H9 (cell line): ENCODE measurements around the gene DOCK2. TPM values are rescaled to one million over a fixed set of nuclear protein-coding genes. Genes with fewer than 3 reads are reported as not detected.

ENCODE experiments used
- DNase-seq: peaks from one replicate; pipeline ENCODE4 v3.0.0-alpha.2; 2017
- H2AFZ ChIP-seq: one replicate; pipeline ENCODE4 v1.6.1; 2013; ENCODE audit warnings: mild to moderate bottlenecking, low read length, control low read depth, moderate library complexity
- H2AK5ac ChIP-seq: 2 replicates; pipeline ENCODE4 v1.6.1; 2013; ENCODE audit warnings: low read length, control low read depth, mixed read lengths; ENCODE audit not compliant: insufficient read length
- H2BK120ac ChIP-seq: one replicate; pipeline ENCODE4 v1.6.1; 2013; ENCODE audit warnings: low read depth, mild to moderate bottlenecking, low read length, control low read depth, inconsistent platforms; ENCODE audit not compliant: poor library complexity, severe bottlenecking
- H2BK12ac ChIP-seq: 2 replicates; pipeline ENCODE4 v1.6.1; 2013; ENCODE audit warnings: low read length, control low read depth, mixed read lengths, low read depth; ENCODE audit not compliant: insufficient read length
- H2BK15ac ChIP-seq: 2 replicates; pipeline ENCODE4 v1.6.1; 2013; ENCODE audit warnings: low read depth, low read length, control low read depth
- H2BK20ac ChIP-seq: one replicate; pipeline ENCODE4 v1.6.1; 2013; ENCODE audit warnings: low read depth, mild to moderate bottlenecking, low read length, control low read depth, inconsistent platforms; ENCODE audit not compliant: poor library complexity, severe bottlenecking
- H2BK5ac ChIP-seq: 2 replicates; pipeline ENCODE4 v1.6.1; 2013; ENCODE audit warnings: low read length, control low read depth, mixed read lengths; ENCODE audit not compliant: insufficient read length
- H3K14ac ChIP-seq: 2 replicates; pipeline ENCODE4 v1.6.1; 2013; ENCODE audit warnings: low read length, control low read depth; ENCODE audit not compliant: insufficient read depth
- H3K18ac ChIP-seq: 2 replicates; pipeline ENCODE4 v1.6.1; 2013; ENCODE audit warnings: low read depth, mild to moderate bottlenecking, mixed read lengths, low read length, control low read depth; ENCODE audit not compliant: insufficient read length
- H3K23ac ChIP-seq: 2 replicates; pipeline ENCODE4 v1.6.1; 2013; ENCODE audit warnings: low read length, control low read depth, mixed read lengths, low read depth; ENCODE audit not compliant: insufficient read length
- H3K23me2 ChIP-seq: 2 replicates; pipeline ENCODE4 v1.6.1; 2013; ENCODE audit warnings: low read depth, mild to moderate bottlenecking, mixed read lengths, low read length, control low read depth; ENCODE audit not compliant: insufficient read length, poor library complexity, severe bottlenecking
- H3K27ac ChIP-seq: 2 replicates; pipeline ENCODE4 v1.5.1; 2013; ENCODE audit warnings: low read length, control low read depth, mixed read lengths, low read depth; ENCODE audit not compliant: insufficient read length
- H3K27me3 ChIP-seq: 2 replicates; pipeline ENCODE4 v1.6.1; 2013; ENCODE audit warnings: low read length, control low read depth, inconsistent platforms; ENCODE audit not compliant: insufficient read depth
- H3K4ac ChIP-seq: 2 replicates; pipeline ENCODE4 v1.6.1; 2013; ENCODE audit warnings: low read depth, mild to moderate bottlenecking, control low read depth, inconsistent platforms, low read length, moderate library complexity
- H3K4me1 ChIP-seq: 2 replicates; pipeline ENCODE4 v1.6.1; 2013; ENCODE audit warnings: low read length, control low read depth, inconsistent platforms; ENCODE audit not compliant: insufficient read depth
- H3K4me2 ChIP-seq: 2 replicates; pipeline ENCODE4 v1.6.1; 2013; ENCODE audit warnings: low read length, control low read depth, mixed read lengths; ENCODE audit not compliant: insufficient read length, insufficient read depth
- H3K56ac ChIP-seq: 2 replicates; pipeline ENCODE4 v1.6.1; 2013; ENCODE audit warnings: low read depth, mild to moderate bottlenecking, mixed read lengths, low read length, control low read depth; ENCODE audit not compliant: insufficient read length
- H3K79me1 ChIP-seq: 2 replicates; pipeline ENCODE4 v1.6.1; 2013; ENCODE audit warnings: low read depth, mild to moderate bottlenecking, moderate library complexity, low read length, control low read depth, inconsistent platforms; ENCODE audit not compliant: insufficient read depth, poor library complexity, severe bottlenecking
- H3K79me2 ChIP-seq: 2 replicates; pipeline ENCODE4 v1.6.1; 2013; ENCODE audit warnings: low read length, control low read depth, inconsistent platforms; ENCODE audit not compliant: insufficient read depth
- H3K9ac ChIP-seq: 2 replicates; pipeline ENCODE4 v1.6.1; 2013; ENCODE audit warnings: low read length, control low read depth, mixed read lengths; ENCODE audit not compliant: insufficient read length; ENCODE audit errors: extremely low read depth
- H3K9me3 ChIP-seq: one replicate; pipeline ENCODE4 v1.6.1; 2013; ENCODE audit warnings: low read depth, low read length, inconsistent platforms; ENCODE audit not compliant: control insufficient read depth
- H3T11ph ChIP-seq: one replicate; pipeline ENCODE4 v1.6.1; 2013; ENCODE audit warnings: mild to moderate bottlenecking, low read length, control low read depth, inconsistent platforms
- H4K20me1 ChIP-seq: one replicate; pipeline ENCODE4 v1.6.1; 2013; ENCODE audit not compliant: control insufficient read depth, insufficient read length, insufficient read depth
- H4K5ac ChIP-seq: 2 replicates; pipeline ENCODE4 v1.6.1; 2013; ENCODE audit warnings: low read depth, mild to moderate bottlenecking, mixed read lengths, low read length, control low read depth; ENCODE audit not compliant: insufficient read length
- H4K8ac ChIP-seq: replicated peaks from 2 replicates; pipeline ENCODE4 v1.6.1; 2013; ENCODE audit warnings: low read length, control low read depth, mixed read lengths, low read depth; ENCODE audit not compliant: insufficient read length
- H4K91ac ChIP-seq: 2 replicates; pipeline ENCODE4 v1.6.1; 2013; ENCODE audit warnings: low read depth, mild to moderate bottlenecking, moderate library complexity, mixed read lengths, low read length, control low read depth; ENCODE audit not compliant: insufficient read length
- H3K27ac Mint-ChIP-seq, 3 experiments: 2 replicates in 2 of 3; 3 replicates in 1 of 3; pipeline ENCODE4 v1.8.0; 2020 to 2021; ENCODE audit warnings: mixed read lengths in 3 of 3, mild to moderate bottlenecking in 1 of 3, moderate library complexity in 1 of 3
- H3K27me3 Mint-ChIP-seq: 2 replicates; pipeline ENCODE4 v1.8.0; 2021; ENCODE audit warnings: low read depth, mild to moderate bottlenecking, moderate library complexity, mixed read lengths
- H3K36me3 Mint-ChIP-seq, 3 experiments: 2 replicates in 2 of 3; 3 replicates in 1 of 3; pipeline ENCODE4 v1.8.0; 2020 to 2021; ENCODE audit warnings: low read depth in 3 of 3, mixed read lengths in 3 of 3; ENCODE audit not compliant: insufficient read depth in 1 of 3
- H3K4me1 Mint-ChIP-seq, 2 experiments: 2 replicates each; pipeline ENCODE4 v1.8.0; 2020; ENCODE audit warnings: mixed read lengths in 2 of 2
- H3K4me3 Mint-ChIP-seq, 2 experiments: 2 replicates in 1 of 2; 3 replicates in 1 of 2; pipeline ENCODE4 v1.8.0; 2020 to 2021; ENCODE audit warnings: mild to moderate bottlenecking in 2 of 2, mixed read lengths in 2 of 2, moderate library complexity in 1 of 2
- H3K9me3 Mint-ChIP-seq, 2 experiments: 2 replicates in 1 of 2; 3 replicates in 1 of 2; pipeline ENCODE4 v1.8.0; 2020; ENCODE audit warnings: mild to moderate bottlenecking in 2 of 2, mixed read lengths in 2 of 2, moderate library complexity in 1 of 2
- CTCF ChIP-seq: fragments of 200-600 bp; sonication (generic); conservative IDR thresholded peaks from 3 replicates; pipeline ENCODE4 v1.8.0; 2021; ENCODE audit warnings: antibody characterized with exemption, mild to moderate bottlenecking
- WGBS: extraction: QIAGEN DNeasy Blood & Tissue Kit; methylation state at CpG from one replicate; pipeline ENCODE4 v1.1.7; 2013; ENCODE audit warnings: missing lambda C conversion rate, low lambda C conversion rate, mixed read lengths; ENCODE audit not compliant: insufficient read length; ENCODE audit errors: extremely low coverage; 5-methylcytosine and 5-hydroxymethylcytosine counted together
- total RNA-seq: library from RNA; stranded (reverse); gene quantifications from 2 replicates; pipeline ENCODE4 v1.2.1, GENCODE V29; 2021

The DOCK2 gene
- total RNA-seq, 1 experiment from 2014 or later: 7.8 TPM

DNA sequence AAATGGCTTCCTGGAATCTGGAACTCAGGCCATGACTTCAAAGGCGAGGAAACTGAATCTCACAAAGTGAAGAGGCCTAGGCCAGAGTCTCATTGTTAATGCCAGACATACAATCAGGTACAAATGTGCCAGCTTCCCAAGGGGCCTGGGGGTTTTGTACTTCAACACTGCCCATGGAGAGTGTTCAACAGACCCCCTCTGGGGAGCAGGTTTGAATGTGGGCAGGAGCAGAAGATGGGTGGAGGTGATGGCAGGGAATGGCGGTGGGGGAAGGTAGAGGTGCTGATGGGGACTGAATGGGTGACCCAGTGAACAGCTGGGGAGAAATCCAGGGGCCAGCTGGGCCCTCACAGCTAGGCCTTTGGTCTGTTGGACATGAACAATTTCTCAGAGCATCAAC, 480.7 kb downstream of the DOCK2 start:
- no peak overlapping the region for H2BK12ac ChIP-seq
- H3K79me1 ChIP-seq: no peaks in the 10 kb centered on the region
- H3T11ph ChIP-seq: no peak overlapping the region
- no peak overlapping the region for H3K9ac ChIP-seq
- H3K23ac ChIP-seq: no peak overlapping the region
- no peak overlapping the region for H2AFZ ChIP-seq
- H2AK5ac ChIP-seq: no peak overlapping the region
- no peaks in the 10 kb centered on the region for H3K27me3 ChIP-seq
- H4K91ac ChIP-seq: no peak overlapping the region
- H2BK120ac ChIP-seq: no peak overlapping the region
- peaks cover 16% of the 10 kb centered on the region in 2 experiments for H3K4me1 Mint-ChIP-seq
- H3K4me1 ChIP-seq: no peaks in the 10 kb centered on the region
- H4K5ac ChIP-seq: no peak overlapping the region
- no peak overlapping the region for H3K56ac ChIP-seq
- no peaks in the 10 kb centered on the region for H4K20me1 ChIP-seq
- peaks cover 6% of the 10 kb centered on the region for H3K9me3 ChIP-seq
- no peak for TF ChIP-seq CTCF
- H3K27ac ChIP-seq: no peak overlapping the region
- H4K8ac ChIP-seq: no peak overlapping the region
- H2BK5ac ChIP-seq: no peak overlapping the region
- H3K36me3 Mint-ChIP-seq: peaks cover 9 to 18% (median 12%) of the 10 kb centered on the region in 3 experiments; a peak in 6 of 7 replicates
- no peak overlapping the region for H3K18ac ChIP-seq
- H3K4me3 Mint-ChIP-seq: no peak overlapping the region
- no peak overlapping the region for H3K4ac ChIP-seq
- H2BK20ac ChIP-seq: no peak overlapping the region
- no peak overlapping the region for H3K4me2 ChIP-seq
- H2BK15ac ChIP-seq: no peak overlapping the region
- no peaks in the 10 kb centered on the region for H3K79me2 ChIP-seq
- peak overlapping the region in 1 of 3 experiments; percentile 32; a peak in 2 of 7 replicates for H3K27ac Mint-ChIP-seq
- no peak overlapping the region for H3K14ac ChIP-seq
- no peak for DNase-seq
- WGBS: no CpG with 5 or more reads among the region's 2 CpGs
- H3K9me3 Mint-ChIP-seq: peaks cover 17 to 20% of the 10 kb centered on the region in 2 experiments
- H3K27me3 Mint-ChIP-seq: peaks cover 62% of the 10 kb centered on the region
- H3K23me2 ChIP-seq: no peaks in the 10 kb centered on the region
